Smooth muscle cell (in vitro differentiated cells): Measurements from ENCODE around the gene RWDD4. TPM values are rescaled to one million over a fixed set of nuclear protein-coding genes. Genes with fewer than 3 reads are reported as not detected.
A peak's percentile ranks its signal among the peaks of the same experiment; 100 is the strongest.

Experiments used
- DNase-seq: peaks from one replicate; lab custom pipeline; 2025; ENCODE audit not compliant: unreplicated experiment; lab: John Stamatoyannopoulos, UW
- H2AFZ ChIP-seq: fragments of 200-600 bp; sonication (generic); 2 replicates; pipeline ENCODE4 v1.6.0; 2016; ENCODE audit warnings: antibody characterized with exemption, low read depth, mild to moderate bottlenecking
- H3F3A ChIP-seq: fragments of 200-600 bp; sonication (generic); 2 replicates; pipeline ENCODE4 v1.6.0; 2017; ENCODE audit warnings: antibody characterized with exemption, low read depth
- H3K27ac ChIP-seq: fragments of 200-600 bp; sonication (generic); 2 replicates; pipeline ENCODE4 v1.5.1; 2016; ENCODE audit warnings: low read depth, mild to moderate bottlenecking
- H3K27me3 ChIP-seq: fragments of 200-600 bp; sonication (generic); 2 replicates; pipeline ENCODE4 v1.6.1; 2016; ENCODE audit warnings: low read depth, mild to moderate bottlenecking
- H3K36me3 ChIP-seq: fragments of 200-600 bp; sonication (generic); 2 replicates; pipeline ENCODE4 v1.5.1; 2016; ENCODE audit warnings: low read depth
- H3K4me1 ChIP-seq: fragments of 200-600 bp; sonication (generic); 2 replicates; pipeline ENCODE4 v1.5.1; 2016; ENCODE audit warnings: low read depth
- H3K4me2 ChIP-seq: fragments of 200-600 bp; sonication (generic); 2 replicates; pipeline ENCODE4 v1.6.0; 2016; ENCODE audit warnings: mild to moderate bottlenecking
- H3K4me3 ChIP-seq: fragments of 200-600 bp; sonication (generic); 2 replicates; pipeline ENCODE4 v1.5.1; 2016; ENCODE audit warnings: mild to moderate bottlenecking
- H3K79me2 ChIP-seq: fragments of 200-600 bp; sonication (generic); 2 replicates; pipeline ENCODE4 v1.6.0; 2016; ENCODE audit warnings: low read depth, mild to moderate bottlenecking
- H3K9ac ChIP-seq: fragments of 200-600 bp; sonication (generic); 2 replicates; pipeline ENCODE4 v1.6.0; 2016; ENCODE audit warnings: low read depth
- H3K9me3 ChIP-seq: fragments of 200-600 bp; sonication (generic); replicated peaks from 2 replicates; pipeline ENCODE4 v1.5.1; 2016; ENCODE audit warnings: low read depth
- H4K20me1 ChIP-seq: fragments of 200-600 bp; sonication (generic); 2 replicates; pipeline ENCODE4 v1.6.0; 2016; ENCODE audit warnings: low read depth
- WGBS: methylation state at CpG from one replicate; pipeline ENCODE4 v1.1.7; 2016; ENCODE audit warnings: low lambda C conversion rate; 5-methylcytosine and 5-hydroxymethylcytosine counted together
- polyA plus RNA-seq: library from polyadenylated mRNA; unstranded; fragments of >200 nt; fragmentation: Nextera tagmentation; extraction: Ambion mirVana; gene quantifications from 2 replicates; pipeline ENCODE4 v1.2.1, GENCODE V29; 2016
- total RNA-seq: library from RNA; depleted of rRNA; stranded (reverse); fragments of >200 nt; gene quantifications from 2 replicates; pipeline ENCODE4 v1.2.3, GENCODE V29; 2014
- TF ChIP-seq, protein P1 (sequence below): fragments of 200-600 bp; sonication (generic); IDR thresholded peaks from 2 replicates; pipeline ENCODE4 v1.5.1; 2017; ENCODE audit warnings: borderline replicate concordance, mild to moderate bottlenecking, antibody characterized with exemption; ENCODE audit not compliant: insufficient read depth, poor library complexity, severe bottlenecking

The RWDD4 gene
- total and polyA plus RNA-seq, 2 experiments from 2014 or later = 20.0 to 25.1 TPM

DNA sequence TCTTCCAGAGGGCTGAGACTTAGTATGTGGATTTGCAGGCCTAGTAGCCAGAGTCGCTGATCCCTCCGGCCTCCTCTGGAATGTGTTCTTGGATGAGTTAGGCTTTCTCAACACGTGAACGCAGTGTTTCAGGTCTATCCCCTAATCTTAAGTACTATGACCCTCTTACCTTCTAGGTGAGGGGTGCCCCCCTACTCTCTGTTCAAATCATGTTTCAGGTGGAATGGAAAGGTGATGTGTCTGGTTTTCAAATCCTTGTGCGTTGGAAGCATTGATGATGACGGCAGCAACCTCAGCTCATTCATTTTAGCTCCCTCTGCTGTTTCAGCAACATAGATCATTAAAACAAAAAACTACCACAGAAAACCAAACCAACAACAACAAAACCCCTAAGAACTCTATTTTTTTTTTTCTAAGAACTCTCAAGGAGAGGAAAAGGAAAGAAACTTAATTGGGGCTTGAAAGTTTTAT is 56.4 kb downstream of the RWDD4 start:
- H3K79me2 ChIP-seq = no peaks in the 10 kb centered on the region
- H3K4me2 ChIP-seq = no peak overlapping the region
- TF ChIP-seq, protein P1, sequence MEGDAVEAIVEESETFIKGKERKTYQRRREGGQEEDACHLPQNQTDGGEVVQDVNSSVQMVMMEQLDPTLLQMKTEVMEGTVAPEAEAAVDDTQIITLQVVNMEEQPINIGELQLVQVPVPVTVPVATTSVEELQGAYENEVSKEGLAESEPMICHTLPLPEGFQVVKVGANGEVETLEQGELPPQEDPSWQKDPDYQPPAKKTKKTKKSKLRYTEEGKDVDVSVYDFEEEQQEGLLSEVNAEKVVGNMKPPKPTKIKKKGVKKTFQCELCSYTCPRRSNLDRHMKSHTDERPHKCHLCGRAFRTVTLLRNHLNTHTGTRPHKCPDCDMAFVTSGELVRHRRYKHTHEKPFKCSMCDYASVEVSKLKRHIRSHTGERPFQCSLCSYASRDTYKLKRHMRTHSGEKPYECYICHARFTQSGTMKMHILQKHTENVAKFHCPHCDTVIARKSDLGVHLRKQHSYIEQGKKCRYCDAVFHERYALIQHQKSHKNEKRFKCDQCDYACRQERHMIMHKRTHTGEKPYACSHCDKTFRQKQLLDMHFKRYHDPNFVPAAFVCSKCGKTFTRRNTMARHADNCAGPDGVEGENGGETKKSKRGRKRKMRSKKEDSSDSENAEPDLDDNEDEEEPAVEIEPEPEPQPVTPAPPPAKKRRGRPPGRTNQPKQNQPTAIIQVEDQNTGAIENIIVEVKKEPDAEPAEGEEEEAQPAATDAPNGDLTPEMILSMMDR = peak; percentile 43
- DNase-seq = no peak
- H3K4me3 ChIP-seq = no peak overlapping the region
- no peaks in the 10 kb centered on the region for H3K9me3 ChIP-seq
- 60% methylated on average over 6 of the region's 6 CpGs for whole genome bisulfite sequencing
- H3K9ac ChIP-seq = no peak overlapping the region
- no peaks in the 10 kb centered on the region for H3K27me3 ChIP-seq
- H3K4me1 ChIP-seq = no peaks in the 10 kb centered on the region
- no peak overlapping the region for H3K27ac ChIP-seq
- H3K36me3 ChIP-seq = no peaks in the 10 kb centered on the region
- no peaks in the 10 kb centered on the region for H3F3A ChIP-seq
- H2AFZ ChIP-seq = peak overlapping the region; percentile 87
- H4K20me1 ChIP-seq = no peaks in the 10 kb centered on the region

DNA sequence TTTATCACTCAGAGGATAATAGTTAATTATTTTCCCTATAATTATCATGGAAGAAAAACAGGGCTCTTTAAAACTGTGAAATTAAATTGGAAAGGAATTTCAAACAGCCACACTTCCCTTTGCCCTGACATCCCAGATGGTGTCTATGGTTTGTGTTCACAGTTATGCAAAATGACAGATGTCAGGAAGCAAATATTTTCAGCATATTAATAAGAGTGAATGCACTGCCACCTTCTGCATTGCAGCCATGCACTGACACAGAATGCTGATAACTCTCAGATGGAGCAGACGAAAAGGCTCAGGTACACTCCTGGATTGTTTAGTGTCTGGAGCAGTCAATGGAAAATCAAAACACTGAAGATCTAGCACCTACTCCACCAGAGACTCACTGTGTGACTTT is 57.6 kb downstream of the RWDD4 start:
- Histone ChIP-seq H3K9ac (no peak overlapping the region), H3F3A (no peaks in the 10 kb centered on the region), H3K4me1 (no peaks in the 10 kb centered on the region), H3K79me2 (no peaks in the 10 kb centered on the region), H3K4me3 (no peak overlapping the region), H3K36me3 (no peaks in the 10 kb centered on the region), H2AFZ (no peak overlapping the region), H3K27me3 (no peaks in the 10 kb centered on the region), H4K20me1 (no peaks in the 10 kb centered on the region), H3K9me3 (no peaks in the 10 kb centered on the region), H3K4me2 (no peak overlapping the region), H3K27ac (no peak overlapping the region)
- WGBS = 89% methylated on average over 1 of the region's 1 CpG
- TF ChIP-seq, protein P1 = no peak
- no peak for DNase-seq

DNA sequence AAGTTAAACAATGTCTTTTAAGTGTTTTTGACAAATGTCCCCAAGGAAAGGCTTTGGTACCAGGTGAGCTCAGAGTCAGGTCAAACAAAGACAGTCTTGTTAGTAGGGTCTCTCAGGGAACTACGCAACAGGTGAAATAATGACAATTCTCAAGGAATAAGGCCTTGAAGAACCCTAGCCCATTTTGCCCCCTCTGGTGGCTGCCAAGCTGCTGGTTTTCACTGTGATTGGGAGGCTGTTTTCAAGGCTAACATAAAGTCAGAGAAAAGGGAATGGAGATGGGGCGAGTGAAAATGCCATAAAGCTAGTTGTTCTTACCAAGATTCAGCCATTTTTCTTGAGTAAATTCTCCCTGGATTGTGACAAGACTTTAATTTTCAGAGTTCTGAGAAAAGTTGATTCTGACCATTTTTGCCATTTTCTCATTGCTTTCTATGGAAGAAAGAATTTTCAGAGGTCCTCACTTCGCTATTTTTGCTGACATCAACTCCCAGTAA is 58.7 kb downstream of the RWDD4 start:
- H3F3A ChIP-seq = no peaks in the 10 kb centered on the region
- H2AFZ ChIP-seq = no peak overlapping the region
- no peaks in the 10 kb centered on the region for H3K27me3 ChIP-seq
- no peak for DNase-seq
- no peaks in the 10 kb centered on the region for H4K20me1 ChIP-seq
- no peak overlapping the region for H3K4me2 ChIP-seq
- H3K36me3 ChIP-seq = no peaks in the 10 kb centered on the region
- TF ChIP-seq, protein P1 = peak; percentile 35
- no peaks in the 10 kb centered on the region for H3K4me1 ChIP-seq
- no peak overlapping the region for H3K27ac ChIP-seq
- H3K4me3 ChIP-seq = no peak overlapping the region
- WGBS = 84% methylated on average over 3 of the region's 3 CpGs
- no peak overlapping the region for H3K9ac ChIP-seq
- H3K79me2 ChIP-seq = no peaks in the 10 kb centered on the region
- H3K9me3 ChIP-seq = no peaks in the 10 kb centered on the region

DNA sequence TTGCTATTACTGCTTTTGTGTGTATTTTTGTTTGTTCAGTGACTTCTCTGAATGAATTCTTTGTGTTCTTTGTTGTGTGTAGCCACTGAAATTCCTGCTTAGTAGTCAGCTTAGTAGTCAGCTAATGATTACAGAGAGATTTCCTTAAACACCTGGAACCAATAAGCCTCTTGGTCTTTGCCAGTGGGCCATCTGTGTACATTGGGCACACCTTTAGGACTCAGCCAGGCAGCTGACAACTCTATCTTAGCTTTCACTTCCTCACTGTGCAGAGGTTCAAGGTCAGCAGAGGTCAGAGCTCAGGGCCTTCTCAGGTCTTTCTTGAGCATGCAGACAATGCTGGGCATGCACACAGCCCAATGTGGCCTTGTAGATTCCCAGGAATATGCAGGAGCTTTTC is 59.3 kb downstream of the RWDD4 start:
- TF ChIP-seq, protein P1 = no peak
- Histone ChIP-seq H3K4me3 (no peak overlapping the region), H3K9me3 (no peaks in the 10 kb centered on the region), H3K4me1 (no peaks in the 10 kb centered on the region), H3K4me2 (no peak overlapping the region), H3K36me3 (no peaks in the 10 kb centered on the region), H3F3A (no peaks in the 10 kb centered on the region), H2AFZ (no peak overlapping the region), H3K27me3 (no peaks in the 10 kb centered on the region), H3K27ac (no peak overlapping the region), H4K20me1 (no peaks in the 10 kb centered on the region), H3K9ac (no peak overlapping the region), H3K79me2 (no peaks in the 10 kb centered on the region)
- no peak for DNase-seq
